ENCODE results near the gene CREB5.

CREB5 gene

GRCh38 chr7:28584235-28584634 is 171.9 kb downstream of the CREB5 start:
- DNase-seq (ENCODE audit: low read depth), result no peak
- H3K4me3 ChIP-seq (ENCODE audit: low read length), result no peak overlapping the region
- no peak for TF ChIP-seq CTCF (conservative IDR thresholded peaks at IDR 0.05; ENCODE audit: low read length)

GRCh38 chr7:28586736-28587135 is 174.4 kb downstream of the CREB5 start:
- no peak for TF ChIP-seq CTCF (conservative IDR thresholded peaks at IDR 0.05; ENCODE audit: low read length)
- DNase-seq (ENCODE audit: low read depth), result no peak

GRCh38 chr7:28587211-28587610 is 174.9 kb downstream of the CREB5 start:
- no peak for TF ChIP-seq CTCF (conservative IDR thresholded peaks at IDR 0.05; ENCODE audit: low read length)
- H3K4me3 ChIP-seq (ENCODE audit: low read length), result no peak overlapping the region
- no peak for DNase-seq (ENCODE audit: low read depth)

More at GRCh38 chr7:28586736-28587135, 174.4 kb downstream of the CREB5 start:
- H3K4me3 ChIP-seq (ENCODE audit: low read length), result no peak overlapping the region

GRCh38 chr7:28588602-28589001 is 176.3 kb downstream of the CREB5 start:
- DNase-seq (ENCODE audit: low read depth), result no peak
- TF ChIP-seq CTCF (conservative IDR thresholded peaks at IDR 0.05; ENCODE audit: low read length), result no peak

GRCh38 chr7:28591041-28591674 is 178.8 kb downstream of the CREB5 start:
- DNase-seq (ENCODE audit: low read depth), result no peak
- H3K4me3 ChIP-seq (ENCODE audit: low read length), result no peak overlapping the region
- TF ChIP-seq CTCF (conservative IDR thresholded peaks at IDR 0.05; ENCODE audit: low read length), result no peak

More at GRCh38 chr7:28588602-28589001, 176.3 kb downstream of the CREB5 start:
- H3K4me3 ChIP-seq (ENCODE audit: low read length), result no peak overlapping the region

- no peak for DNase-seq (ENCODE audit: low read depth)
- TF ChIP-seq CTCF (conservative IDR thresholded peaks at IDR 0.05; ENCODE audit: low read length), result no peak
- H3K4me3 ChIP-seq (ENCODE audit: low read length), result no peak overlapping the region
These were observed 179.5 kb downstream of the CREB5 start for GRCh38 chr7:28591725-28592349.

GRCh38 chr7:28592861-28593260 is 180.5 kb downstream of the CREB5 start:
- TF ChIP-seq CTCF (conservative IDR thresholded peaks at IDR 0.05; ENCODE audit: low read length), result no peak
- no peak for DNase-seq (ENCODE audit: low read depth)
- no peak overlapping the region for H3K4me3 ChIP-seq (ENCODE audit: low read length)
